ENCODE measurements around the gene SLC8B1.

SLC8B1 gene

DNA sequence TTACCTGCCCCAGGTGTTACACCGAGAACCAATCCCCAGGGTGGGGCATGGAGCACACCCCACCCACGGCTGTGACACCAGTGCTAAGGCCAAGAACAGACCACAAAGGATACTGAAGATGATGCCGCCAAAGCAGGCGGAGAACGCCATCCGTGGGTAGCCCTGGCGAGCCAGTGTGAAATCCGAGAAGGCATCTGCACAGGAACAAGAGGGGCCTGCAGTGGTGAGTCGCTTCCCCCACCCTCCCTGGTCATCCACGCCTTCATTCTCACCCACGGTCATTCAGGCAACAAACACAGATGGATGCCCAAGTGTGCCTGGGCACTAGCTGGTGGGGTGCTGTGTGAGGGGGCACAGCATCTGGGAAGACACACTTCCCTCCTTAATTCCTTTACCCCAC, 28.5 kb downstream of the SLC8B1 start:
- TF ChIP-seq, protein P1, sequence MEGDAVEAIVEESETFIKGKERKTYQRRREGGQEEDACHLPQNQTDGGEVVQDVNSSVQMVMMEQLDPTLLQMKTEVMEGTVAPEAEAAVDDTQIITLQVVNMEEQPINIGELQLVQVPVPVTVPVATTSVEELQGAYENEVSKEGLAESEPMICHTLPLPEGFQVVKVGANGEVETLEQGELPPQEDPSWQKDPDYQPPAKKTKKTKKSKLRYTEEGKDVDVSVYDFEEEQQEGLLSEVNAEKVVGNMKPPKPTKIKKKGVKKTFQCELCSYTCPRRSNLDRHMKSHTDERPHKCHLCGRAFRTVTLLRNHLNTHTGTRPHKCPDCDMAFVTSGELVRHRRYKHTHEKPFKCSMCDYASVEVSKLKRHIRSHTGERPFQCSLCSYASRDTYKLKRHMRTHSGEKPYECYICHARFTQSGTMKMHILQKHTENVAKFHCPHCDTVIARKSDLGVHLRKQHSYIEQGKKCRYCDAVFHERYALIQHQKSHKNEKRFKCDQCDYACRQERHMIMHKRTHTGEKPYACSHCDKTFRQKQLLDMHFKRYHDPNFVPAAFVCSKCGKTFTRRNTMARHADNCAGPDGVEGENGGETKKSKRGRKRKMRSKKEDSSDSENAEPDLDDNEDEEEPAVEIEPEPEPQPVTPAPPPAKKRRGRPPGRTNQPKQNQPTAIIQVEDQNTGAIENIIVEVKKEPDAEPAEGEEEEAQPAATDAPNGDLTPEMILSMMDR (IDR thresholded peaks at IDR 0.05; ENCODE audit: low read depth, low read length): no peak
- no peak for DNase-seq (ENCODE audit: extremely low read depth, low read depth)

DNA sequence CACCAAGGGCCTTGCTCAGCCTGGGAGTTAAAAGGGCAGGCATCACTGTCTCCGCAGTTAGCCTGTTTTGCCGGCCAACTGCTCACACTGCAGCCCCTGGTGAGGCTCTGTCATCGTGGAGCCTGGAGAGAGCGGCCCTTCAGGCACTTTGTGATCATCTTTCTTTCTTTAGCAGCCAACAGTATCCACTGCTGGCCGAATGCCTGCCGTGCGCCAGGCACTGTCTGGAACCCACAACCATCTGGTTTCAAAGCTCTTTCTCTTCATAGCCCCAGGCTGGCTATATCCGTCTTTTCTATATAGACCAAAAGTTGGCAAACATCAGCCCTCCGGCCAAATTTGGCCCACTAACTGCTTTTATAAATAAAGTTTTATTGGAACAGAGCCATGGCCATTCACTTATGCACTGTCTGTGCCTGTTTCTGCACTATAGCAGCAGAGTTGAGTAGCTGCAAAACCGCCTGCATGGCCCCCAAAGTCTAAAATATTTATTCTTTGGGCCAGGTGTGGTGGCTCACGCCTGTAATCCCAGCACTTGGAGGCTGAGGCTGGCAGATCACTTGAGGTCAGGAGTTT, 29.5 kb downstream of the SLC8B1 start:
- TF ChIP-seq, protein P1 (IDR thresholded peaks at IDR 0.05; ENCODE audit: low read depth, low read length): no peak

DNA sequence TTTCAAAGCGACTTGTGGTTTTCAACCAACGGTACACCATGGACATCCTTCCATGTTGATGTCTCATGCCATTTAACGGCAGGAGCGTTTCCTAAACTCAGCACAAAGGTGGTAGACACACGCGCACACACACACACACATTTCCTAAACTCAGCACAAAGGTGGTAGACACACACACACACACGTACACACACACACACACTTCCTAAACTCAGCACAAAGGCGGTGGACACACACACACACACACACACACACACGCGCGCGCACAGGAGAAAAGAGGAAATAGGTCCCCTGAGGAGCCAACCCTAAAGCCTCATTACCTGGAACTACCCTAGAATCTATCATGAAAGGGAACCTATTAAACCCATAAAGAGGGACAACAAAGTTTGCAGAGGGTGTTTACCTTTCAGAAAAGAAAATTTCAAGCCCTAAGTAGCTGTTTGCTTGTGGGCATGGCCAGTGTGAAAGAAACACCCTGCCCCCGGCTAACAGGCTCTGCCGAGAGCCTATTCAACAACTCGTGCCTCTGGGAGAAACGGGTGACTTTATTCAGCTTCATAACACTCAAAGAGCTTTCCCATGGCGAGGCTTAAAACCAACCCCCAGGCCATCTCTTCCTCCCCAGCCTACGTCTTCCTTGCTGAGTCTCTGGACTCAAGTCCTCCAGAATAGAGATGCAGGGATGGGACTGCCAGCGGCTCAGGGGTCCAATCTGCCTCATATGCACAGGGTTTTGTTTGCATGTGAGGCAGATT, 31.8 kb downstream of the SLC8B1 start:
- DNase-seq (ENCODE audit: extremely low read depth, low read depth): no peak
- TF ChIP-seq, protein P1 (IDR thresholded peaks at IDR 0.05; ENCODE audit: low read depth, low read length): no peak

More for the DNA sequence above, 29.5 kb downstream of the SLC8B1 start:
- DNase-seq (ENCODE audit: extremely low read depth, low read depth): no peak

DNA sequence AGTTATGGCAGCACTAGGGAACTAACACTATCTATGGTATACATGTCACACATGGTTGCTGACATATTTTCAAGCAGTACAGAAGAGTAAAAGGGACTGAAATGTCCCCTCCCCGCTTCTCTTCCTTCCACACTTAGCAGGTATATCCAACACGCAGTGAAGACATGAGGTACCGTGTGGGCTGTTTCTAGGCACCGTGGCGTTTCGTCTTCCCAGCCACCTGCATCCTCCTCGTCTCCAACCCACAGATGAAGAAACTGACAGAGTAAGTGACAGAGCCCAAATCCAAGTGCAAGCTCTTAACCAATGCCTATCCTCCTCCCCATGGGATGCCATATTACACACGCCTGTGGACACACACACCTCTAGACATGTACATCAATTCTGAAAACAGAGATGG, 32.4 kb downstream of the SLC8B1 start:
- no peak for DNase-seq (ENCODE audit: extremely low read depth, low read depth)
- TF ChIP-seq, protein P1 (IDR thresholded peaks at IDR 0.05; ENCODE audit: low read depth, low read length): no peak

DNA sequence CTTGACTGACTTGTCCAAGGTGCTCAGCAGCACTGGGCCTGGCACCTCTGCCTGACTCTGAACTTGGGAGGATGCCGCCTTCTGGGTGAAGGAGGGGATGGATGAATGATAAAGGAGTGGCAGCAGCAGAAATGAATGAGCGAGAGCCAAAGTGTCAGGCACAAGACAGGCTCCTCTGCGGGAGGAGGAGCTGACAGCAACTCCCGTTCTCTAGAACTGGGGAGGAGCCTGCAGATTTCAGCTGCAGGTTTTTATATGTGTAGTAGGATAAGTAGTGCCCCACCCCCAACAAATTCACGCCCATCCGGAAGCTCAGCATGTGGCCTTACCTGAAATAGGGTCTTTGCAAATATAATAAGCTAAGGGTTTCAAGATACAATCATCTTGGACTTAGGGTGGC, 33.1 kb downstream of the SLC8B1 start:
- DNase-seq (ENCODE audit: extremely low read depth, low read depth): no peak
- TF ChIP-seq, protein P1 (IDR thresholded peaks at IDR 0.05; ENCODE audit: low read depth, low read length): no peak

DNA sequence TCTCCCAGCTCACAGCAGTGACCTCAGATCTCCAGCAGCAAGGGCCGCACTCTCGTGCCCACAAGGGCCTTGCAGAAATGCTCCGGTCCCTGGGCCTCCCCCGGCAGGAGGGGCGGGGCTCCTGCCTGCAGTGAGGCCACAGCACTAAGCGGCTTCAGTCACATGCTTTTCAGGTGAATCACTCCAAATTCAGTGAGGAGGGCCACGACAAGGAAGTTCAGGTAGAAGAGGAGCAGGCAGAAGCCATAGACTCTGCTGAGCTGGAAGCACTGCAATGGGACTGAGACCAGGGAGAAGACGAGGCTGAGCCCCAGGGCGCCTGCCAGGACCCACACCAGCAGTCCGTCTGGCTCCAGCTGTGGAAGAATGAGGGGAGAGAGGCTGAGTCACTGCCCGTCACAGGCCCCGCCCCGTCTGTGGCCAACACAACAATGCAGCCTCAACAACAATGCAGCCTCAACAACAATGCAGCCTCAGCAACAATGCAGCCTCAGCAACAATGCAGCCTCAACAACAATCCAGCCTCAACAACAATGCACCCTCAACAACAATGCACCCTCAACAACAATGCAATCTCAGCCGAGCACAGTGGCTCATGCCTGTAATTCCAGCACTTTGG, 35.2 kb downstream of the SLC8B1 start:
- DNase-seq (ENCODE audit: extremely low read depth, low read depth): peak; percentile 36
- TF ChIP-seq, protein P1 (IDR thresholded peaks at IDR 0.05; ENCODE audit: low read depth, low read length): no peak
